H1 (cell line): ENCODE results near the gene VSTM4. TPM values are rescaled to one million over a fixed set of nuclear protein-coding genes. Genes with fewer than 3 reads are reported as not detected.

Experiments used
- ZNF274 ChIP-seq: IDR thresholded peaks from 2 replicates; pipeline ENCODE4 v1.7.0; 2012; ENCODE audit warnings: low read length, borderline replicate concordance; ENCODE audit errors: extremely low read depth
- polyA plus RNA-seq, 7 experiments: library from polyadenylated mRNA; depleted of rRNA in 3 of 7; stranded (reverse) in 5 of 7; unstranded in 2 of 7; fragments of >200 nt in 5 of 7; fragments of 200-250 nt in 2 of 7; gene quantifications; 1 replicate in 5 of 7; 2 replicates in 1 of 7; 4 replicates in 1 of 7; pipeline versions ENCODE4 v1.2.1 to v1.2.3, GENCODE V29; 2011 to 2013; ENCODE audit warnings: missing spikeins in 2 of 7, mixed read lengths in 2 of 7
- total RNA-seq: library from RNA; stranded (reverse); fragmentation: NEBNext Ultra II Directional; extraction: Animal tissue kit (Norgen Biotek cat#: 25700); gene quantifications from 2 replicates; pipeline ENCODE4 v1.2.1, GENCODE V29; 2021

The VSTM4 gene
- total and polyA plus RNA-seq, 2 of the 8 experiments (the other 6 are each of a cell fraction or from before 2014, with no cell fraction given), result 0.48 to 0.73 TPM

GRCh38 chr10:49129376-49129775 is 14.1 kb upstream of the VSTM4 start (continued):
- TF ChIP-seq ZNF274, result no peak
